ENCODE measurements around the gene TNFRSF4.

TNFRSF4 gene

DNA sequence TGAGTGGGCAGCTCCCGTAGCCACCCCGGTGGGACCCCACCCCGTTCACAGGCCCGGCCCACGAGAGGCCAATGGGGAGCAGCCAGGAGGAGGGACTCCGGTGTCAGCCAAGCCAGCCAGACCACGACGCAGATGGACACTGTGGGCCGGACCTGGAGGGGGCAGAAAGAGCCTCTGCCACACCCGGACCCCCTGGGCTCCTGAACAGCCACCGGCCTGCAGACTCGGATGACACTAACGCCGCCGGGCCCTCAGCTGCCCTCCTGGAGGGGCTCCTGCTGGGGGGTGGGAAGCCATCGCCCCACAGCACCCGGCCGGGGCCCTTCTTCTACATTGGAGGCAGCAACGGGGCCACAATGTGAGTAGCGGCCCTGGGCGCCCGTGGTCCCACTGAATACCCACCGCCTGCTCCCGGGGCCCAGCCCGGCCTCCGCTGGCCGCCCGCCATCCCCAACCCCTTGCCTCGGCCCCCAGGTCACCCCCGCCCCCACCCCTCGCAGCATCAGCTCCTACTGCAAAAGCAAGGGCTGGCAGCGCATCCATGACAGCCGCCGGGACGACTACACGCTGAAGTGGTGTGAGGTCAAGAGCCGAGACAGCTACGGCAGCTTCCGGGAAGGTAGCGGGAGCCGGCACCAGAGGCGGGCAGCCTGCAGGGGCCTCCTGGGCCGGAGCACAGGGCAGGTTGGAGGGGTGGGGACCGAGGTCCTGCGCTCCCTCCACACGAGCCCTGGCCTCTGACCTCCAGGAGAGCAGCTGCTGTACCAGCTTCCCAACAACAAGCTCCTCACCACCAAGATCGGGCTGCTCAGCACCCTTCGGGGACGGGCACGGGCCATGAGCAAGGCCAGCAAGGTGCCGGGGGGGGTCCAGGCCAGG is 33.7 kb downstream of the TNFRSF4 start:
- DNase-seq, result no peak

DNA sequence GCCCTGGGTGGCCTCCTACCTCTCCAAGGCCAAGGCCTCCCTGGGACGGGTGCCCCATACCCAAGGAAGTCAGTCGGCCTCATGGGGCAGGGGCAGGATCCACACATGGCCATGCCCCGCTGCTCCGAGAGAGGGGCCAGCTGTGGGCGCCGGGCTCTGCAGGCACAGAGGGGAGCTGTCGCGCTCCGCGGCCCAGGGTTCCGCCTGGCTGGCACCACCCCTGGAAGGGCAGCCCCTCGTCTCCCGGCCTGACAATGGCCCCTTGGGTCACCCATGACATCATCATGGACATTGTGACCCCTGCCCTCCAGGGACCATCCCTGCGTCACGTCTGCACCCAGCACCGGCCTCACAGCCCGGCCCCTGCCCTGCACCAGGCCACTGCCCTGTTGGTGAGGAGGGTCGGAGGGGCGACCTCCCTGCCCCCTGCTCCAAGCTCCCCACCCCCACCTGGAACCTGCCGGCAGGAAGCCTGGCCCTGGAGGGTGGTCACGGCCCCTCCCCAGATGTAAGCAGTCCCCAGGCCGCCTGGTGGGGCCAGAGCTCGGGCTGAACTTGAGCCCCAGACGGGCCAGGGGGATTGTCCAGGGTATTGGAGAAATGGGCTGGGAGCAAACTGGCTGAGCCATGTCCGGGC is 34.5 kb downstream of the TNFRSF4 start:
- no peak for DNase-seq

DNA sequence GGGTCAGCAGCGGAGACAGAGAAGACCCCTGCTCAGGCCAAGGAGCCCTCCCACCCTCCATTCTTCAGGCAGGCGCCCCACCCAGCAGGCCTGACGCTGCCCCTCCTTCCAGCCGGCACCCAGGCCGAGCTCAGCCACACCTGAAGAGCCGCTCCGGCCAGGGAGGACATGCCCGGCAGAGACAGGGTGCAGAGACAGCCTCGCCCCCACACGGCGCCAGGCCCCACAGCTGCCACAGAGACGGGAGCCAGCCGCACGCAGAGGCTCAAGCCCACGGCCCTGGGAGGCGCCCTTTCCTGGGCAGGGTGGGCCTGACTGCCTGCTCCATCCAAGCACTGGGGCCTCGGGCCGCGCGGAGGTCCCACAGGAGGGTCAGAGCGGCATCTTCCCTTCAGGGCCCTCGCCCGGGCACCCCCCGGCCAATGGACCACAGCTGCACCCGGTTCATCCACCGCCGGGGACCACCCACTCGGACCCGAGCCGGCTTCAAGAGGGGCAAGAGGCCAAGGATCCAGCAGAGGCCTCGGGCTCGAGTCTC is 35.1 kb downstream of the TNFRSF4 start:
- DNase-seq, result no peak

DNA sequence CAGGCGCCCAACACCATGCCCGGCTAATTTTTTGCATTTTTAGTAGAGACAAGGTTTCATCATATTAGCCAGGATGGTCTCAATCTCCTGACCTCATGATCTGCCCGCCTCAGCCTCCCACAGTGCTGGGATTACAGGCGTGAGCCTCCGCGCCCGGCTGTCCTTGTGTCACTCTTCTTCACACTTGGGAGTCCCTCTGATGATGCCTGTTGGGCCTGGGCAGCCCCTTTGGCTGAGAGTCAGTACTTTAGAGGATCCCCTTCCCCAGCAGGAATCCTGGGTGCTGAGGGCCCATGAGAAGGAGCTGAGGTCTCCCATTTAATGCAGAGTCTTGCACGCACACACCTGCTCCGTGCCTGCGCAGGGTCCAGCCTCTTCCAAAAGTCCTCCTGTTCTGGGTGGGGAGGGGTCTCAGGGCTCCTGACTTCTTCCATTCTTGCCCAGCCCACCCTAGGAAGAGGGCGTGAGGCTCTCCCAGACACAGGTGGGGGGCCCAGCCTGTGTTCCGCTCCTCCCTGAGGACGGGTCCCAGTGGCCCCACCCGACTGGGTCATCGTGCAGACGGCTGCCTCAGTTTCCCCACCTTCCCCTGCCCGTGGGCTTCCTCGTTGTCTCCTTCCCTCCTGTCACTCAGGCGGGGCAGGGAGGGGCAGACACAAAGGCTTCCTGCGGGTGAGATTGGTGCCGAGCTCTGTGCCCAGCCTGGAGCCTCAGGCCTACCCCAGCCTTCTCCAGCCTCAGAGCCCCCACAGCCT is 36.3 kb downstream of the TNFRSF4 start:
- DNase-seq, result no peak

- no peak for DNase-seq
These were observed 37.0 kb downstream of the TNFRSF4 start for GRCh38 chr1:1176931-1177330.

DNA sequence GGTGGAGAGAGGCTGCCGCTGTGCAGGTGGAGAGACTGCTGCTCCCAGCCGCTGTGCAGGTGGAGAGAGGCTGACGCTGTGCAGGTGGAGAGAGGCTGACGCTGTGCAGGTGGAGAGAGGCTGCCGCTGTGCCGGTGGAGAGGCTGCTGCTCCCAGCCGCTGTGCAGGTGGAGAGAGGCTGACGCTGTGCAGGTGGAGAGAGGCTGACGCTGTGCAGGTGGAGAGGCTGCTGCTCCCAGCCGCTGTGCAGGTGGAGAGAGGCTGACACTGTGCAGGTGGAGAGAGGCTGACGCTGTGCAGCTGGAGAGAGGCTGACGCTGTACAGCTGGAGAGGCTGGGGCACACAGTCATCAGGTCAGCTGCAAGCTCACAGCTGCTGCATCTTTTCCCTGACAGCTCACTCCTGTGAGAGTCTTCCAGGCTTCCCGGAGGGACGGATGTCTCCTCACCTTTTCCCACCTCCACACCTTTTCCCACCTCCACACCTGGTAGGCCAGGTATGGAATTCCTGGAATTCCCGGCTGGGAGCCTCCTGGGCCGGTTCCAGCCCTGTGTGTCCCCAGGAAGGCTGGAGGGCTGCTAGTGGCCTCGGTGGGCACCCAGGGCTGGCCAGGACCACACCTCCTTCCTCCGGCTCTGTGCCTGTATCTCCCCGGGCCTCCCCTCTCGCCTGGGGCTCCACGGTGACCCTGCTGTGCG is 37.7 kb downstream of the TNFRSF4 start:
- peak in 1 of 2 experiments; percentile 62 for DNase-seq

- peak in 1 of 2 experiments; percentile 59 for DNase-seq
These were observed 38.5 kb downstream of the TNFRSF4 start for GRCh38 chr1:1175221-1176062.

DNA sequence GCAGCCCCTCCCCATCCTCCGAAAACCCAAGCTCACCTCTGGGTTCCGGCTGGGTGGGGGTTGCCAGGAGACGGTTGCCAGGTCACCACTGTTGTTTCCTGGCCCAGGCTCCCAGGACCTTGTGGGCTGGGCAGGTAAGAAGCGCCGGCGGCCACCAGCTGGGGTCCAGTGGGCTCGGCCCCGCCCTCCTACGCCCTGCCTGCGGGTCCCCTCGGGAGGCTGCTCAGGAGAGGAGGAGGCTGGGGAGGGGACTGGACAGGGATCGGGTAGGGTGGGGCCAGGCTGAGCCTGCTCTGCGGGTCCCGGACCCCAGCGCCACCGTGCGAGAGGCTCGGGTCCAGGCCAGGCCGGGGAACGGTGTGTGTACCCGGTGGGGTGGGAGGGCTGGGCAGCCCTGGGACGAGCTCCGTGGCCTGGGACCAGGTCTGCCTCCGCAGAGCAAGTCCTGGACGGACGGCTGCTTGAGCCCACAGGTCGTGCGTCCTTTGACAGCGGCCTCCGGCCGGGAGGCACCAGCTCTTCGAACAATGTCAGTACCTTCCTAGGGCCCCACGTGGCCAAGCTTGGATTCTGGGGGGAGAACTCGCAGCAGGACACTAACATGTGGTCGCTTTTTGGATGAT is 40.0 kb downstream of the TNFRSF4 start, which contains the start of gene TTLL10:
TSS of gene TTLL10 (plus strand) at position 88 of the 623 bp plus-strand sequence. CDS start 5,336 bp downstream, outside the sequence.
- DNase-seq, result no peak

DNA sequence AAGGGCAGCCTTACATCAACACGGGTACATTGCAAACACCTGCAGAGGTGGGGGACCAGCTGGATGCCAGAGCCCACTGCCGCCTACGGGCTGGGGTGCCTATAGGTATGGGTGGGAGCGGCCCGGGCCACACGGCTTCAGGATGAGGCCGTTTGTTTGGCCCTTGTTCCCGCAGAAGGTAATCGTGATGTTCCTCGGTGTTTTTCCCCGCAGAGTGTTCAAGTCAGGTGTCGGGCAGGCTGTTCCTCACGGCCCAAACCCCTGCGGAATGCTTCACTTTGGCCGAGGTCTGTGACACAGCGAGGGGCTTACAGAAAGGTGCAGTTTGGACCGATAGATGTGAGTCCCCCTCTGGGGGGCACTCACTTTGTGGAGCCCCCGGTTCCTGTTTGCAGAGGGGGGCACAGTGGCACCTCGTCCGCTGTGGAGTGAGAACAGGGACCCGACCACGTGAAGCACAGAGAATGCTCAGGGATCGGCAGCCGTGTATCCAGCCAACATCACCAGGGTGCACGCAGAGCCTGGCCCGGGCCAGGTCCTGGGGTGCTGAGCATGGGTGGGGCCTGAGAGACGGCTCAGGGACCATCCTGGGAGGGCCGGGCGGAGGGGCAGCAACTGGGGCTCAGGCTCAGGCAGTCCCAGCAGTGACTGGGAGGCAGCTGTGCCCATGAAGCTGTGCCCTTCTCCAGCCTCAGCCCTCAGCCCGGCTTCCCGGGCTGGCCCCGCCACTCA is 40.7 kb downstream of the TNFRSF4 start:
- DNase-seq, result no peak

DNA sequence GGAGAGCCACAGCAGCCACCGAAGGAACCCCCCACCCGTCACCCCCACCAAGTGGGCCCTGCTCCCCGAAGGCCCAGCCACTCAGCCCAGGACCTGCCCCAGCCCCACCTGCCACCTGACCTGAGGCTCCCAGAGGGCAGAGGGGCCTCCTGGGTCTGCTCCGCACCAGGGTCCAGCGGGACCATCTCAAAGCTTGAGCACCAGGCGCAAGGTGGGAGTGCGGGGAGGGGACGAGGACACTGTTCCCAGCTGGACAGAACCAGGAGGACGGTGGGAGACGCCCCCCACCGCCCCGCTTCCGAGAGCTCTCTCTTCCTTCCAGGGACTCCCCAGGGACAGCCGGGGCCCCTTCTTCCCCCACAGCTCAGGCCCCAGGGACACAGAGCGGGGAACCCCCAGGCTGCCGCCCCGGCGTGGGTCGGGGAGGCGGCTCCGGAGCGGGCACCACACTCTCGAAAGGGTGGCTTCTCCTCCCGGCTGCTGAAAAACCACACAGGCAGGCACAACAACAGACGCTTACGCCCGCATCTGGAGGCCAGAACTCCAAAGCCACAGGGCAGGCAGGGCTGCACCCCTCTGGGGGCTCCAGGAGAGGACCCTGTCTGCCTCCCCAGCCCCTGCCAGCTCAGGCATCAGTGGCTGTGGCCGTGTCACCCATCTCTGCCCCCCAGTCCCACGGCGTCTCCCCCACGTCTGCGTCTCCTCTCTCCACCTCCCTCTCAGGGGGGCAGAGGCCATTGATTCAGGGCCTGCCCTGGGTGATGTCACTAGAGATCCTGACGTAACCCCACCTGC is 42.2 kb downstream of the TNFRSF4 start:
- DNase-seq, result no peak

- DNase-seq, result no peak
These were observed 42.8 kb downstream of the TNFRSF4 start for GRCh38 chr1:1171161-1171545.

DNA sequence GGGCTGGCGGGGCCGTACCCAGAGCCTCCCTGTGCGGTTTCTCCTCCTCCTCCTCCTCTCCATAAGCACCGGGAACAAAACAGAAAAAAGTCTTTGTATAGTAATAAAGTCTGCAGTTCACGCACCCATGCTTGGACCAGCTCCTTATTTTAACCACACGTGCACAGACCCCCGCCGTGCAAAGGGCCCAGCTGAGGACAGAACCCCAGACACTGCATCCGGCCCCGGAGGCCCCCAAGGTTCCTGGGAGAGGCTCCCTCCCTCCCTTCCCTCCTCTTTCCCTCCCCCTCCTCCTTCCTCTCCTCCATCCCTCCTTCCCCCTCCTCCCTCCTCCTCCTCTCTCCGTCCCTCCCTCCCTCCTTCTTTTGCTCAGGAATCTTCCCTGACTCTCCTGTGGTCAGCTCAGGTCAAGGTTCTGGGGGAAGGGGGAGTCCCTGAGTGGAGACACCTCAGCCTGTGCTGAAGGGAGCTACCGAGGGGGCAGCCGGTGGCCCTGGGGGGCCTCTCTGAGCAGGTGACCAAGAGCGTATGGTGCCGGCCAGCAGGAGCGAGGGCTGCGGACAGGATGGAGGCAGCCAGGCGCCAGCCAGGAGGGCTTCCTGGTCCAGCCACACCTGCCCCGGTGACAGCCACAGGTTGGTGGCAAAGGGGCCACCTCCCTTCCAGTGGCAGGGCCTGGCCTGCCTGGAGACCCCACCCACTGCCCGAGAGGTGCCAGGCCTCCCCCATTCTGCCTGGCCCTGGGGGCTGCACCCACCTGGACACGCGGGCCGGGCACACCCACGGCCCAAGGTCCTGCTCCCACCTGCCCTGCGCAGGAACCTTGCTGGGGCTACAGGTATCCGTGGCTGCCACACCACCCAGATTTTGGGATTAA is 43.5 kb downstream of the TNFRSF4 start:
- no peak for DNase-seq

GRCh38 chr1:1169429-1170214 is 44.3 kb downstream of the TNFRSF4 start:
- no peak for DNase-seq

GRCh38 chr1:1168451-1169411 is 45.2 kb downstream of the TNFRSF4 start:
- no peak for DNase-seq

DNA sequence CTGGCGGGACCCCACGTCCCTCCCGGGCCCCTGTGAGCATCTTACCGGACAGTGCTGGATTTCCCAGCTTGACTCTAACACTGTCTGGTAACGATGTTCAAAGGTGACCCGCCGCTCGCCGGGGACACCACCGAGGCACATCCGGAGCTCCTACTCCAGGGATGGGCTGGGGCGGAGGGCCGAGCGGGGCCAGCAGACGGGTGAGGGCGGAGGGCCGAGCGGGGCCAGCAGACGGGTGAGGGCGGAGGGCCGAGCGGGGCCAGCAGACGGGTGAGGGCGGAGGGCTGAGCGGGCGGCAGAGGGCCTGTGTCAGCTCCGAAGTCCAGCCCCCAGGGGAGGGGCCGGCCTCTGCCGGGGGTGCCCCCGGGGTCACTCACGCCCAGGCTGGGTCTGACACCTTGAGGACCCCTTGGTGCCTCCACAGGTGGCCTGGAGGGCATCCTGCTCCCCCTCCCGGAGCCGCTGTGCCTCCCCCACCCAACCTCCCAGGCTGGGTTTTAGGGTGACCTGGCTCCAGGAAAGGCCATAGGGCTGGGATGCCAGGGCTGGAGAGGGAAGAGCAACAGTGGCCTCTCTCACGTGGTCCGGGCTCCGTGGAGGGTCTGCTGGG is 46.0 kb downstream of the TNFRSF4 start:
- DNase-seq, result no peak

GRCh38 chr1:1167398-1167821 is 46.5 kb downstream of the TNFRSF4 start:
- no peak for DNase-seq

Measured in NCI-H2081 (cell line).